KMS-11 (cell line): Measurements from ENCODE around the gene PRDM5.

Source experiments
- H2AFZ ChIP-seq: fragments of 200-600 bp; sonication (generic); 2 replicates; pipeline ENCODE4 v1.6.1; 2016; ENCODE audit warnings: antibody characterized with exemption, mixed run types, low read depth
- H3K27ac ChIP-seq: fragments of 200-600 bp; sonication (generic); 2 replicates; pipeline ENCODE4 v1.6.1; 2016; ENCODE audit warnings: mild to moderate bottlenecking, mixed run types
- H3K27me3 ChIP-seq: fragments of 200-600 bp; sonication (generic); 2 replicates; pipeline ENCODE4 v1.6.1; 2017; ENCODE audit warnings: mild to moderate bottlenecking, low read depth, mixed run types, moderate library complexity; ENCODE audit not compliant: insufficient read depth
- H3K36me3 ChIP-seq: fragments of 200-600 bp; sonication (generic); 2 replicates; pipeline ENCODE4 v1.6.1; 2017; ENCODE audit warnings: mild to moderate bottlenecking, mixed run types; ENCODE audit not compliant: insufficient read depth
- H3K4me1 ChIP-seq: fragments of 200-600 bp; sonication (generic); 2 replicates; pipeline ENCODE4 v1.6.1; 2016; ENCODE audit warnings: mild to moderate bottlenecking, low read depth, mixed run types; ENCODE audit not compliant: poor library complexity, severe bottlenecking
- H3K4me2 ChIP-seq: fragments of 200-600 bp; sonication (generic); 2 replicates; pipeline ENCODE4 v1.7.0; 2016; ENCODE audit warnings: mild to moderate bottlenecking, mixed run types
- H3K4me3 ChIP-seq: fragments of 200-600 bp; sonication (generic); IDR thresholded peaks from 2 replicates; pipeline ENCODE4 v1.6.1; 2017; ENCODE audit warnings: low read depth, low read length, mixed read lengths; ENCODE audit not compliant: insufficient read depth
- H3K79me2 ChIP-seq: fragments of 200-600 bp; sonication (generic); 2 replicates; pipeline ENCODE4 v1.6.1; 2016; ENCODE audit warnings: low read depth, mixed run types; ENCODE audit not compliant: insufficient read depth
- H3K9ac ChIP-seq: fragments of 200-600 bp; sonication (generic); 2 replicates; pipeline ENCODE4 v1.6.1; 2016; ENCODE audit warnings: mild to moderate bottlenecking, mixed run types
- H4K20me1 ChIP-seq: fragments of 200-600 bp; sonication (generic); 2 replicates; pipeline ENCODE4 v1.6.1; 2016; ENCODE audit warnings: mild to moderate bottlenecking, mixed run types; ENCODE audit not compliant: insufficient read depth
- TF ChIP-seq, protein P1 (sequence below): fragments of 200-600 bp; sonication (generic); conservative IDR thresholded peaks from 2 replicates; pipeline ENCODE4 v1.6.1; 2017; ENCODE audit warnings: low read depth, mild to moderate bottlenecking, antibody characterized with exemption, low read length, moderate library complexity, mixed read lengths

The PRDM5 gene

DNA sequence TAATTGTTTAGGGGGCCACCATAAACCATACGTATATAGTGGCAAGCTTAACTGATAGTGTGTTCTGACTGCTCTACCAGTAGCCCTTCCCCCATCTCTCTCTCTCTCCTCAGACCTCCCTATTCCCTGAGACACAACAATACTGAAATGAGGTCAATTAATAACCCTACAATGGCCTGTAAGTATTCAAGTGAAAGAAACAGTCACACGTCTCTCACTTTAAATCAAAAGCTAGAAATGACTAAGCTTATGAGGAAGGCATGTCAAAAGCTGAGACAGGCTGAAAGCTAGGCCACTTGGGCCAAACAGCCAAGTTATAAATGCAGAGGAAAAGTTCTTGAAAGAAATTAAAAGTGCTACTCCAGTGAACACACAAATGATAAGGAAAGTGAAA lies 78.0 kb downstream of the PRDM5 start:
- no peaks in the 10 kb centered on the region for H3K27me3 ChIP-seq
- no peak overlapping the region for H2AFZ ChIP-seq
- peak overlapping the region; percentile 22 for H3K4me2 ChIP-seq
- no peak overlapping the region for H3K9ac ChIP-seq
- no peaks in the 10 kb centered on the region for H3K36me3 ChIP-seq
- H3K27ac ChIP-seq = no peak overlapping the region
- H3K4me1 ChIP-seq = peaks cover 18% of the 10 kb centered on the region
- no peaks in the 10 kb centered on the region for H3K79me2 ChIP-seq
- no peaks in the 10 kb centered on the region for H4K20me1 ChIP-seq
- TF ChIP-seq, protein P1, sequence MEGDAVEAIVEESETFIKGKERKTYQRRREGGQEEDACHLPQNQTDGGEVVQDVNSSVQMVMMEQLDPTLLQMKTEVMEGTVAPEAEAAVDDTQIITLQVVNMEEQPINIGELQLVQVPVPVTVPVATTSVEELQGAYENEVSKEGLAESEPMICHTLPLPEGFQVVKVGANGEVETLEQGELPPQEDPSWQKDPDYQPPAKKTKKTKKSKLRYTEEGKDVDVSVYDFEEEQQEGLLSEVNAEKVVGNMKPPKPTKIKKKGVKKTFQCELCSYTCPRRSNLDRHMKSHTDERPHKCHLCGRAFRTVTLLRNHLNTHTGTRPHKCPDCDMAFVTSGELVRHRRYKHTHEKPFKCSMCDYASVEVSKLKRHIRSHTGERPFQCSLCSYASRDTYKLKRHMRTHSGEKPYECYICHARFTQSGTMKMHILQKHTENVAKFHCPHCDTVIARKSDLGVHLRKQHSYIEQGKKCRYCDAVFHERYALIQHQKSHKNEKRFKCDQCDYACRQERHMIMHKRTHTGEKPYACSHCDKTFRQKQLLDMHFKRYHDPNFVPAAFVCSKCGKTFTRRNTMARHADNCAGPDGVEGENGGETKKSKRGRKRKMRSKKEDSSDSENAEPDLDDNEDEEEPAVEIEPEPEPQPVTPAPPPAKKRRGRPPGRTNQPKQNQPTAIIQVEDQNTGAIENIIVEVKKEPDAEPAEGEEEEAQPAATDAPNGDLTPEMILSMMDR = no peak
- no peak overlapping the region for H3K4me3 ChIP-seq

- TF ChIP-seq, protein P1 = peak; percentile 35; the same call in 1 of the 2 replicates
- Histone ChIP-seq H3K4me2 (peak overlapping the region; percentile 22; the same call in 1 of the 2 replicates), H4K20me1 (no peaks in the 10 kb centered on the region), H3K4me3 (no peak overlapping the region), H2AFZ (no peak overlapping the region), H3K27ac (no peak overlapping the region), H3K4me1 (peaks cover 18% of the 10 kb centered on the region), H3K9ac (no peak overlapping the region), H3K79me2 (no peaks in the 10 kb centered on the region), H3K36me3 (no peaks in the 10 kb centered on the region), H3K27me3 (no peaks in the 10 kb centered on the region)
Measured at GRCh38 chr4:120843849-120844527, 78.5 kb downstream of the PRDM5 start.

DNA sequence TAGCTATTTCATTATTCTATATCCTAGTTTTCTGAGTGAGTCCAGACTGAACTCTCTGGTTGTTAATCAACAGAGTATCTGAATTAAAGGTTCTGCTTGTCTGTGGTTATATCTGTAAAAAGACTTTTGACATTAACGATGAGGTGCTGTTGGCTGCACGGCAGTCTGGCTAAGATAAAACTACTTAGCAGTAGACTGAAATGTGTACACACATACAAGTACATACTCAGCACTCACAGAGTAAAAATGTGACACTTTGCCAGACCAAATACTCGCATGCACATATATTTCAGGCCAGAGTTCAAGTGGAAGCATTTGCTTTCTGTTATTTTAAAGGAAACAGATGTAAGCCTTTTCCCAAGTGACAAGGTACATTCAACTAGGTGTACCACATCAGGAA lies 80.5 kb downstream of the PRDM5 start:
- H3K9ac ChIP-seq = no peak overlapping the region
- no peaks in the 10 kb centered on the region for H3K36me3 ChIP-seq
- no peaks in the 10 kb centered on the region for H3K79me2 ChIP-seq
- no peak overlapping the region for H2AFZ ChIP-seq
- no peak overlapping the region for H3K27ac ChIP-seq
- peaks cover 18% of the 10 kb centered on the region for H3K4me1 ChIP-seq
- TF ChIP-seq, protein P1 = no peak
- H4K20me1 ChIP-seq = no peaks in the 10 kb centered on the region
- H3K4me3 ChIP-seq = no peak overlapping the region
- no peak overlapping the region for H3K4me2 ChIP-seq
- H3K27me3 ChIP-seq = no peaks in the 10 kb centered on the region

GRCh38 chr4:120841580-120841979 lies 80.9 kb downstream of the PRDM5 start:
- Histone ChIP-seq H3K27me3 (no peaks in the 10 kb centered on the region), H4K20me1 (no peaks in the 10 kb centered on the region), H3K4me1 (peaks cover 18% of the 10 kb centered on the region), H3K79me2 (no peaks in the 10 kb centered on the region), H3K9ac (no peak overlapping the region), H3K27ac (no peak overlapping the region), H3K4me2 (no peak overlapping the region), H3K4me3 (no peak overlapping the region), H2AFZ (no peak overlapping the region), H3K36me3 (no peaks in the 10 kb centered on the region)
- TF ChIP-seq, protein P1 = no peak
